ENCODE measurements around the gene HSPBAP1.

Gene HSPBAP1, protein sequence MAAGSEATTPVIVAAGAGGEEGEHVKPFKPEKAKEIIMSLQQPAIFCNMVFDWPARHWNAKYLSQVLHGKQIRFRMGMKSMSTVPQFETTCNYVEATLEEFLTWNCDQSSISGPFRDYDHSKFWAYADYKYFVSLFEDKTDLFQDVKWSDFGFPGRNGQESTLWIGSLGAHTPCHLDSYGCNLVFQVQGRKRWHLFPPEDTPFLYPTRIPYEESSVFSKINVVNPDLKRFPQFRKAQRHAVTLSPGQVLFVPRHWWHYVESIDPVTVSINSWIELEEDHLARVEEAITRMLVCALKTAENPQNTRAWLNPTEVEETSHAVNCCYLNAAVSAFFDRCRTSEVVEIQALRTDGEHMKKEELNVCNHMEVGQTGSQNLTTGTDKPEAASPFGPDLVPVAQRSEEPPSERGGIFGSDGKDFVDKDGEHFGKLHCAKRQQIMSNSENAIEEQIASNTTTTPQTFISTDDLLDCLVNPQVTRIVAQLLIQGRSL

DNA sequence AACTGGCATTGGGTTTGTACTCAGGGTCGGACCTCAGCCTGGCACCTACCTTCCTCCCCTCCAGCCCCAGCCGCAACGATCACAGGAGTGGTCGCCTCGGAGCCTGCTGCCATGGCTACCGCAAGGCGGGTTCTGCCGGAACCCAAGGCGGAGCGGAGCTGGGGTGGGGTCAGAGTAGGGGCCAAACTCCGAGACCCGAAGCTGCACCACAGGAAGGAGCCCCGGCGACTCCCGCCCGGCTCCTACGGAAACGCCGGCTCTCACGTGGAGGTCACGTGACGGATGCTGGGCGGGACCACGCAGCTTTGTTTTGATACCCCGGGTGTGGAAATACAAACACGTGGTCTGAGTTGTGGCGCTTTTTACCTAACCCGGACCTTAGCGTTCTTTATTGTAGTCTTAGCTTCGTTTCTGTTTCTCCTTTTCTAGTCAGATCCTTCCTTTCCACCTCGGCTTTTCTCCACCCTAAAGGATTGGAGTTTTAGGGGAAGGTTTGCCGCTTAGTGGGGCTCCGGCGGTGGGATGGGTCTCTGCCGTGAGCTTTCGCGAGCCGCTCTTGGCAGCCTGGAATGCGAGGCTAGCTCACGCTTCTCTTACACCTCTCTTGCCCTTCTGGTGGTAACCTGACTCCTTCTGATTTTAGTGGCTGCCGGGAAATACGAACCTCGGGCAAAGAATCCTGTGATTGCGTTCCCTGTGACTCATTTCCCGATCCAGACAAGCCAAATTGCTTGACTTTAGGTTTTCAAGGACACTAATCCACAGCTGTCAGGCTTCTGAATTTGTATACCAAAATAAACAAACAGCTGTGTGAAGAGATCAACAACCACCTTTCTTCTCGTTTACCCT is at the start of gene HSPBAP1:
Gene HSPBAP1 (minus strand): TSS at position 264 of the 849 bp plus-strand sequence. CDS start 151 bp downstream, at position 113.
- Histone ChIP-seq H3K79me2 (ENCODE audit: insufficient read depth, low read length) (peaks cover 6% of the 10 kb centered on the region; the same call in 1 of the 2 replicates), H3K27ac (ENCODE audit: low read depth, low read length) (peak within 1 kb of the TSS; percentile 51), H3K9me2 (replicated peaks; ENCODE audit: insufficient read depth, low read length) (no peaks in the 10 kb centered on the region), H3K9me3 (ENCODE audit: insufficient read depth, low read length) (no peaks in the 10 kb centered on the region), H3K36me3 (ENCODE audit: low read length) (no peaks in the 10 kb centered on the region), H3K4me3 (ENCODE audit: insufficient read depth, low read length, poor library complexity, severe bottlenecking) (peak within 1 kb of the TSS; percentile 77), H2AFZ (ENCODE audit: low read depth, low read length, severe bottlenecking) (peak within 1 kb of the TSS; percentile 93), H4K20me1 (ENCODE audit: low read depth, low read length) (no peaks in the 10 kb centered on the region), H3K27me3 (ENCODE audit: low read length) (no peaks in the 10 kb centered on the region), H3F3A (ENCODE audit: insufficient read depth) (0 out of 2 replicates have a peak, but pooled peaks cover 7% of the 10 kb centered on the region), H3K4me2 (ENCODE audit: low read depth, low read length, poor library complexity, severe bottlenecking) (peak within 1 kb of the TSS; percentile 98), H3K9ac (ENCODE audit: low read length) (peak within 1 kb of the TSS; percentile 68)
- TF ChIP-seq EZH2phosphoT487 (conservative IDR thresholded peaks at IDR 0.05; ENCODE audit: low read length): no peak
- TF ChIP-seq, protein P1, sequence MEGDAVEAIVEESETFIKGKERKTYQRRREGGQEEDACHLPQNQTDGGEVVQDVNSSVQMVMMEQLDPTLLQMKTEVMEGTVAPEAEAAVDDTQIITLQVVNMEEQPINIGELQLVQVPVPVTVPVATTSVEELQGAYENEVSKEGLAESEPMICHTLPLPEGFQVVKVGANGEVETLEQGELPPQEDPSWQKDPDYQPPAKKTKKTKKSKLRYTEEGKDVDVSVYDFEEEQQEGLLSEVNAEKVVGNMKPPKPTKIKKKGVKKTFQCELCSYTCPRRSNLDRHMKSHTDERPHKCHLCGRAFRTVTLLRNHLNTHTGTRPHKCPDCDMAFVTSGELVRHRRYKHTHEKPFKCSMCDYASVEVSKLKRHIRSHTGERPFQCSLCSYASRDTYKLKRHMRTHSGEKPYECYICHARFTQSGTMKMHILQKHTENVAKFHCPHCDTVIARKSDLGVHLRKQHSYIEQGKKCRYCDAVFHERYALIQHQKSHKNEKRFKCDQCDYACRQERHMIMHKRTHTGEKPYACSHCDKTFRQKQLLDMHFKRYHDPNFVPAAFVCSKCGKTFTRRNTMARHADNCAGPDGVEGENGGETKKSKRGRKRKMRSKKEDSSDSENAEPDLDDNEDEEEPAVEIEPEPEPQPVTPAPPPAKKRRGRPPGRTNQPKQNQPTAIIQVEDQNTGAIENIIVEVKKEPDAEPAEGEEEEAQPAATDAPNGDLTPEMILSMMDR (IDR thresholded peaks at IDR 0.05; ENCODE audit: insufficient read depth, low read length, poor library complexity, severe bottlenecking): no peak

DNA sequence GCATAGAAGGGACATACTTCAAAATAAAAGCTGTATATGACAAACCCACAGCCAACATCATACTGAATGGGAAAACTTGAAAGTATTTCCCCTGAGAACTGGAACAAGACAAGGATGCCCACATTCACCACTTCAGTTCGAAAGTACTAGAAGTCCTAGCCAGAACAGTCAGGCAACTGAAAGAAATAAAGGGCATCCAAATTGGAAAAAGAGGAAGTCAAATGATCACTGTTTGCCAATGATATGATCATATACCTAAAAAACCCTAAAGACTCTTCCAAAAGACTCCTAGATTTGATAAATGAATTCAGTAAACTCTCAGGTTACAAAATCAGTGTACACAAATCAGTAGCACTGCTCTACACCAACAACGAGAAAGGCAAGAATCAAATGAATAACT is 42.0 kb upstream of the HSPBAP1 start:
- Histone ChIP-seq H3K4me3 (ENCODE audit: insufficient read depth, low read length, poor library complexity, severe bottlenecking) (no peak overlapping the region), H2AFZ (ENCODE audit: low read depth, low read length, severe bottlenecking) (no peak overlapping the region), H3K79me2 (ENCODE audit: insufficient read depth, low read length) (no peaks in the 10 kb centered on the region), H3K27ac (ENCODE audit: low read depth, low read length) (no peak overlapping the region), H3F3A (ENCODE audit: insufficient read depth) (no peaks in the 10 kb centered on the region), H3K36me3 (ENCODE audit: low read length) (no peaks in the 10 kb centered on the region), H3K9ac (ENCODE audit: low read length) (no peak overlapping the region), H4K20me1 (ENCODE audit: low read depth, low read length) (no peaks in the 10 kb centered on the region), H3K27me3 (ENCODE audit: low read length) (no peaks in the 10 kb centered on the region), H3K4me2 (ENCODE audit: low read depth, low read length, poor library complexity, severe bottlenecking) (no peak overlapping the region), H3K9me2 (replicated peaks; ENCODE audit: insufficient read depth, low read length) (no peaks in the 10 kb centered on the region), H3K9me3 (ENCODE audit: insufficient read depth, low read length) (no peaks in the 10 kb centered on the region)
- TF ChIP-seq EZH2phosphoT487 (conservative IDR thresholded peaks at IDR 0.05; ENCODE audit: low read length): no peak
- TF ChIP-seq, protein P1 (IDR thresholded peaks at IDR 0.05; ENCODE audit: insufficient read depth, low read length, poor library complexity, severe bottlenecking): no peak

DNA sequence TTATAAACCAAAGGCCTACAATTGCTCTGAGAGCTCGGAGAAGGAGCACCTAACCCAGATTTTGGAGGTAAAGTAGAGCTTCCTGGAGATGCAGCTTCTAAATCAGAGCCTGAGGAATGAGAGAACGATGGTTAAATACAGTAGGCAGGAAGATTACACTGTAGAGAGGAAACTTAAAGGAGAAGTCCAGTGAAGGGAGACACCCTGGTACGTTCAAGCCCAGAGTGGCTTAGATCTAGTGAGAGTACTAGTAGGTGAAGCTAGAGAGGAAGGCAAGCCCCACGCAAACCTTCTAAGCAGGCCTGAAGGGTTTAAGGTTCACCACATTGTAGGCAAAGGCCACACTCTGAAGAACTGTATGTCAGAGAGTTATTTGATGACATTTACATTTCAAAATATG is 34.6 kb upstream of the HSPBAP1 start:
- TF ChIP-seq, protein P1 (IDR thresholded peaks at IDR 0.05; ENCODE audit: insufficient read depth, low read length, poor library complexity, severe bottlenecking): no peak
- TF ChIP-seq EZH2phosphoT487 (conservative IDR thresholded peaks at IDR 0.05; ENCODE audit: low read length): no peak
- no peaks in the 10 kb centered on the region for H3F3A ChIP-seq (ENCODE audit: insufficient read depth)
- H2AFZ ChIP-seq (ENCODE audit: low read depth, low read length, severe bottlenecking): no peak overlapping the region
- no peak overlapping the region for H3K9ac ChIP-seq (ENCODE audit: low read length)
- H3K27me3 ChIP-seq (ENCODE audit: low read length): no peaks in the 10 kb centered on the region
- H3K4me2 ChIP-seq (ENCODE audit: low read depth, low read length, poor library complexity, severe bottlenecking): no peak overlapping the region
- no peaks in the 10 kb centered on the region for H3K36me3 ChIP-seq (ENCODE audit: low read length)
- H3K9me3 ChIP-seq (ENCODE audit: insufficient read depth, low read length): no peaks in the 10 kb centered on the region
- H3K27ac ChIP-seq (ENCODE audit: low read depth, low read length): no peak overlapping the region
- H3K79me2 ChIP-seq (ENCODE audit: insufficient read depth, low read length): no peaks in the 10 kb centered on the region
- no peak overlapping the region for H3K4me3 ChIP-seq (ENCODE audit: insufficient read depth, low read length, poor library complexity, severe bottlenecking)
- H4K20me1 ChIP-seq (ENCODE audit: low read depth, low read length): no peaks in the 10 kb centered on the region
- no peaks in the 10 kb centered on the region for H3K9me2 ChIP-seq (replicated peaks; ENCODE audit: insufficient read depth, low read length)
